Muscle layer of duodenum (tissue), 2 donors: Measurements from ENCODE around the gene EWSR1.
A peak's percentile ranks its signal among the peaks of the same experiment; 100 is the strongest.

Experiments
- H3K27ac ChIP-seq: one replicate; pipeline ENCODE4 v1.7.0; 2013; ENCODE audit warnings: mild to moderate bottlenecking, low read length
- H3K27me3 ChIP-seq: one replicate; pipeline ENCODE4 v1.7.0; 2013; ENCODE audit warnings: low read depth, mild to moderate bottlenecking, control low read depth, low read length
- H3K36me3 ChIP-seq, 2 donors: one replicate each; pipeline ENCODE4 v1.7.0; 2013; ENCODE audit warnings: low read length in 2 of 2, control low read depth in 1 of 2, mild to moderate bottlenecking in 1 of 2; ENCODE audit not compliant: insufficient read depth in 2 of 2, control insufficient read depth in 1 of 2
- H3K4me1 ChIP-seq, 2 donors: one replicate each; pipeline ENCODE4 v1.7.0; 2013; ENCODE audit warnings: low read length in 2 of 2, mild to moderate bottlenecking in 2 of 2, control low read depth in 1 of 2, moderate library complexity in 1 of 2; ENCODE audit not compliant: insufficient read depth in 2 of 2, control insufficient read depth in 1 of 2
- H3K4me3 ChIP-seq, 2 donors: one replicate each; pipeline ENCODE4 v1.7.0; 2013; ENCODE audit warnings: low read length in 2 of 2, low read depth in 1 of 2, mild to moderate bottlenecking in 1 of 2
- H3K9me3 ChIP-seq, 2 donors: one replicate each; pipeline ENCODE4 v1.7.0; 2013; ENCODE audit warnings: low read length in 2 of 2, control low read depth in 1 of 2, mild to moderate bottlenecking in 1 of 2; ENCODE audit not compliant: control insufficient read depth in 1 of 2
- donor health status: healthy.

EWSR1 gene

DNA sequence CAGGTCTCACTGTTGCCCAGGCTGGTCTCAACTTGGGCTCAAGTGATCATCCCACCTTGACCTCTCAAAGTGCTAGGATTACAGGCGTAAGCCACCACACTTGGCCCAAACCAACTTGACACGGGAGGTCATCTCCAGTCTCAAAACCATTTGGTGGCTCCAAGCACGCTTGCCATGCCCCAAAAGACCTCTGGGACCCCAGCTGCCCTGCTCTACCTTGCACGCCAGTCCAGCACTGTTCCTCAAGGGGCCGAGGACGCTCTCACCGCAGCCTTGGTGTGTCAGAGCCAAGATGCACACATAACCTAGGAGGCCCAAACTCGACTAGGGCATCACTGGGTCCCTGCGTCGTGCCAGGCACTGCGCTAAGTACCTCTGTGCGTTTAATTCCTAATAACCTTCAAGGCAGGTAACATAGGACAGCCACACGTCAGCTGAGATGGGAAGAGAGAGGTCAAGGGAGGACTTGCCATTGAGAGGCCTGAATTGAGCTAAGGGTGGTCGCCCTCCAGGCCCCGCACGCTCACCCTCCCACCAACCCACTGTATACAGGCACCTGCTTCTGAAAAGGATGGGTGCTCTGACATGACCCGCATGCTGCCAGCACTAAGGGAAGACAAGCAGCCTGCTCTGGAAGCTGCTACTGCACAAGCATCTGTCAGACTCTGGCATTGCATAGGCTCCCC, 33.8 kb downstream of the EWSR1 start:
- no peaks in the 10 kb centered on the region for H3K9me3 ChIP-seq
- peaks cover 0 to 8% of the 10 kb centered on the region in 2 donors for H3K4me1 ChIP-seq
- no peaks in the 10 kb centered on the region for H3K27me3 ChIP-seq
- H3K36me3 ChIP-seq, result peaks cover 35 to 39% of the 10 kb centered on the region in 2 donors
- H3K4me3 ChIP-seq, result no peak overlapping the region
- H3K27ac ChIP-seq, result no peak overlapping the region

GRCh38 chr22:29302402-29302680, 34.3 kb downstream of the EWSR1 start:
- Histone ChIP-seq H3K27ac (no peak overlapping the region), H3K4me3 (no peak overlapping the region), H3K9me3 (no peaks in the 10 kb centered on the region), H3K27me3 (no peaks in the 10 kb centered on the region), H3K36me3 (peaks cover 30 to 34% of the 10 kb centered on the region in 2 donors), H3K4me1 (peaks cover 0 to 8% of the 10 kb centered on the region in 2 donors)

GRCh38 chr22:29302681-29303465, 34.8 kb downstream of the EWSR1 start:
- Histone ChIP-seq H3K9me3 (no peaks in the 10 kb centered on the region), H3K27ac (no peak overlapping the region), H3K4me1 (peaks cover 0 to 14% of the 10 kb centered on the region in 2 donors)

DNA sequence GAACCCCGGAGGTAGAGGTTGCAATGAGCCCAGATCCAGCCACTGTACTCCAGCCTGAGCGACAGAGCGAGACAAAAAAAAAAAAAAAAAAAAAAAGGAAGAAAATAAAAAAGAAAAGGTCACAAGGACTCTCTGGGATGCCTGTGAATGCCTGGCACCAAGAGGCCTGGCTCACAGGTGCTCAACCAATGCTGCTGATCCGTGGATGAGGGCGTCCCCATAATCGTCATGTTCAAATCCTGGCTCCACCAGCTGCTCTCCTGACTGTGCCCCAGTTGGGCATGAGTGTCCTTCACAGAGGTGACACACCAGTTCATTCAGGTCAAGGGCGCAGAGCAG, 37.7 kb downstream of the EWSR1 start:
- Histone ChIP-seq H3K27ac (no peak overlapping the region), H3K4me3 (peak overlapping the region in 1 of 2 donors; percentile 95), H3K4me1 (peaks cover 12 to 41% of the 10 kb centered on the region in 2 donors), H3K36me3 (peaks cover under 1 to 1% of the 10 kb centered on the region in 2 donors), H3K9me3 (no peaks in the 10 kb centered on the region), H3K27me3 (no peaks in the 10 kb centered on the region)

More at GRCh38 chr22:29302681-29303465, 34.8 kb downstream of the EWSR1 start:
- Histone ChIP-seq H3K4me3 (no peak overlapping the region), H3K36me3 (peaks cover 25 to 28% of the 10 kb centered on the region in 2 donors), H3K27me3 (no peaks in the 10 kb centered on the region)

GRCh38 chr22:29306175-29306834, 38.2 kb downstream of the EWSR1 start, which contains the start of gene GAS2L1:
TSS of gene GAS2L1 (plus strand) at chr22:29306650. CDS start at chr22:29308106, 1,456 bp downstream.
- H3K4me1 ChIP-seq, result peaks cover 14 to 45% of the 10 kb centered on the region in 2 donors
- no peak within 1 kb of the TSS for H3K27ac ChIP-seq
- H3K36me3 ChIP-seq, result no peaks in the 10 kb centered on the region
- no peaks in the 10 kb centered on the region for H3K27me3 ChIP-seq
- H3K9me3 ChIP-seq, result no peaks in the 10 kb centered on the region
- peak within 1 kb of the TSS; percentile 76 to 95 for H3K4me3 ChIP-seq

DNA sequence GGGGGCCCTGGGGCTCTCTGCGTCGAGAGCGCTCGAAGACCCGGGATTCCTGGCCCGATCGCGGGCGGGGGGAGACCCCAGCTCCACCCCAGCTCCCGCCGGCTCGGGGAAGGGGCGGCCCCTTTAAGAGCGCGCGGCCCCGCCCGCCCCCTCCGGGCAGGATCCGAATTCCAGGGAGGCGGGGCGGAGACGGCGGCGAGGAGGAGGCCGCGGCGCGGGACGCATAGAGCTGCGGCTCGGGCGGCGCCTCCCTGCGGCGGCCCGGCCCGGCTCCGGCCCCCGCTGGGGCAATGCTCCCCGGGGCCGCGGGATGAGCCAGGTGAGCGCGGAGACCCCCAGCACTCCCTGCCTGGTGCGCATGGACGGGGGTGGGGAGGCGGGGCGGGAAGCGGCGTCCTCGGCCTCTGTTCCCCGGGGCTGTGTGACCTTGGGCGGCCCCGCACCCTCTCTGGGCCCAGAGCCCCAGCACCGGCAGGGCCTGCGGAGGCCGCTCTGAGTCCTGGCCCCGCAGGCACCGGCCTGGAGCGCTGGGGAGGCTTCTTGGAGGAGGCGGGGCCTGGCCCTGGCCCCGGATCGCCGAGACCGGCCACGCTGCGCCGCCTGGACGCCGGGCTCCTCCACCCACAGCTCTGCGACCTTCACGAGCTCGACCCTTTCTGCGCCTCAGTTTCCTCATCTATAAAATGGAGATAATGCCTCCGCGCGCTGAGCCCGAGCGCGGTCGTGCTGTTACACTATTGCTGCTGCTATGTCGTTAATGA, 38.9 kb downstream of the EWSR1 start:
- Histone ChIP-seq H3K27me3 (no peaks in the 10 kb centered on the region), H3K4me1 (peaks cover 15 to 52% of the 10 kb centered on the region in 2 donors), H3K27ac (no peak overlapping the region)

DNA sequence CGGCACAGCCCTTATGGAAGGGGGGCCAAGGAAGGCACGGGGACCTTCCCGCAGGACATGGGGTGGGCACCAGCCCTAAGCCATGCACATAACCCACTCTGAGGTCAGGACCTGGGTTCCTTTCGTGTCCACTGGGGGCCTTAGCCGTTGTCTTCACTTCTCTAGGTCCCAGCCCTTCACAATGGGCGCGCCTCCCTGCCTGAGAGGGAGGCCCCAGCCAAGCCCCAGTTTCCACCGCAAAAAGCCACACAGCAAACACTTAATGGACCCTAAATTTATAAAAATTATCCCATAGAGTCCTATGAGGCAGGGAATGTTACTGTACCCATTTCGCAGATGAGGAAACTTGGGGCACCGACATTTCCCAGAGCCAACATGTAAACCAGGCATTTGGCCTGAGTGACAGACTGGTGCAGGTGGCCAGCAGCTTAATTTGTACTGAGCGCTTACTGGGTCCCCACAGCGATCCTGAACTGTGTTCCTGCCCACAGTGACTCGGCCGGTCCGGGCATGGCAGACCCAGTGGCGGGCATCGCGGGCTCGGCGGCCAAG, 39.6 kb downstream of the EWSR1 start:
- Histone ChIP-seq H3K36me3 (no peaks in the 10 kb centered on the region), H3K9me3 (no peaks in the 10 kb centered on the region), H3K27ac (no peak overlapping the region), H3K4me3 (peak overlapping the region; percentile 76 to 95), H3K27me3 (no peaks in the 10 kb centered on the region), H3K4me1 (peaks cover 15 to 59% of the 10 kb centered on the region in 2 donors)

More for the DNA sequence above, 38.9 kb downstream of the EWSR1 start:
- Histone ChIP-seq H3K36me3 (no peaks in the 10 kb centered on the region), H3K4me3 (peak overlapping the region; percentile 76 to 95), H3K9me3 (no peaks in the 10 kb centered on the region)

DNA sequence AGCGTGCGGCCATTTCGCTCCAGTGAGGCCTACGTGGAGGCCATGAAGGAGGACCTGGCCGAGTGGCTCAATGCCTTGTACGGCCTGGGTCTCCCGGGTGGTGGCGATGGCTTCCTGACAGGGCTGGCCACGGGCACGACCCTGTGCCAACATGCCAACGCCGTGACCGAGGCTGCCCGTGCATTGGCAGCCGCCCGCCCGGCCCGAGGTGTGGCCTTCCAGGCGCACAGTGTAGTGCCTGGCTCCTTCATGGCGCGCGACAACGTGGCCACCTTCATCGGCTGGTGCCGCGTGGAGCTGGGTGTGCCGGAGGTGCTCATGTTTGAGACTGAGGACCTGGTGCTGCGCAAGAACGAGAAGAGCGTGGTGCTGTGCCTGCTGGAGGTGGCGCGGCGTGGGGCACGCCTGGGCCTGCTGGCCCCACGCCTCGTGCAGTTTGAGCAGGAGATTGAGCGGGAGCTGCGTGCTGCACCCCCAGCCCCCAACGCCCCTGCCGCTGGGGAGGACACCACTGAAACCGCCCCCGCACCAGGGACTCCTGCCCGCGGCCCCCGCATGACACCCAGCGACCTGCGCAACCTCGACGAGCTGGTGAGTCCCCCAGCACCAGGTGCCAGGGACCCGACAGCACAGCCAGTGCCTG, 40.2 kb downstream of the EWSR1 start:
- Histone ChIP-seq H3K36me3 (no peaks in the 10 kb centered on the region), H3K27me3 (no peaks in the 10 kb centered on the region), H3K4me3 (peak overlapping the region in 1 of 2 donors; percentile 95), H3K27ac (no peak overlapping the region), H3K4me1 (peaks cover 15 to 59% of the 10 kb centered on the region in 2 donors), H3K9me3 (no peaks in the 10 kb centered on the region)

- no peak overlapping the region for H3K27ac ChIP-seq
- H3K4me1 ChIP-seq, result peaks cover 15 to 62% of the 10 kb centered on the region in 2 donors
- peak overlapping the region; percentile 21 to 95 for H3K4me3 ChIP-seq
Observed at GRCh38 chr22:29308791-29309262, 40.8 kb downstream of the EWSR1 start.

DNA sequence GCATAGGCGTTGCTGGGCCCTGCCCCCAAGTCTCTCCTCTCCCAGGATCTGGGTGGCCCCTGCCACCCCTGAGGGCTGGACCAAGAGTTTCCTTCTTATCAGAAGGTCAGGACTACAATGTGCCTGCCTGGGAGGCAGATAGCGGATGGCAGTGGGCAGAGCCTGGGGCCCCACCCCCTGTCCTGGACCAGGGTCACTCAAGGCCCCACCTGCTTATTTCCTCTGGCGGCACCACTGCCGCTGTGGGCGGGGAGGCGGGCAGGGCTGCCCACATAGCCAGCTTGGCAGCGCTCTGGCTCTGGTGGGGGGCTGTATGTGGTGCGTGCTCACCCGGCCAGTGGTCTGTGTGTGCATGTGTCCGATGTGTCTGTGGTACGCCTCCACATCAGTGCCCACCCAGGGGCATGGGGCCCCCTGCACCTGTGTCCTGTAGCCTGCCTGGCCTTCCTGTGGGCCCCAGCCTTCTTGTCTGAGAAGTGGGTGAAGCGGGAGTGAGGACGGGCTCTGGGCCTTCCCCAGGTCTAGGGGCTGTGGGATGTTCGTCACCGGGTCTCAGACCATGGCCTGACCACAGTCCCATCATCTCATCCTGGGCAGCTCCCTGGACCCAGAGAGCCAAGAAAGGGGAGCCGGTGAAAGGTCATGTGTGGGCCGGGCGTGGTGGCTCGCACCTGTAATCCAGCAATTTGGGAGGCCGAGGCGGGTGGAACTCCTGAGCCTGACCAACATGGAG, 41.4 kb downstream of the EWSR1 start:
- Histone ChIP-seq H3K4me3 (peak overlapping the region; percentile 21 to 95), H3K27me3 (peaks cover 11% of the 10 kb centered on the region), H3K9me3 (no peaks in the 10 kb centered on the region), H3K36me3 (no peaks in the 10 kb centered on the region), H3K27ac (no peak overlapping the region), H3K4me1 (peaks cover 15 to 69% of the 10 kb centered on the region in 2 donors)

More at GRCh38 chr22:29308791-29309262, 40.8 kb downstream of the EWSR1 start:
- Histone ChIP-seq H3K9me3 (no peaks in the 10 kb centered on the region), H3K27me3 (peaks cover 5% of the 10 kb centered on the region), H3K36me3 (no peaks in the 10 kb centered on the region)
